Stimulated activated CD8-positive, alpha-beta memory T cell treated with anti-CD3 and anti-CD28 coated beads, Interleukin-2, amount 100 ng/mL, for 48 hours (primary cell): ENCODE data around the gene DIAPH2.

Source experiments
- DNase-seq, 2 donors: peaks; one replicate each; pipeline ENCODE4 v3.0.0-alpha.2; 2020; ENCODE audit warnings: low read depth in 2 of 2

Gene DIAPH2

DNA sequence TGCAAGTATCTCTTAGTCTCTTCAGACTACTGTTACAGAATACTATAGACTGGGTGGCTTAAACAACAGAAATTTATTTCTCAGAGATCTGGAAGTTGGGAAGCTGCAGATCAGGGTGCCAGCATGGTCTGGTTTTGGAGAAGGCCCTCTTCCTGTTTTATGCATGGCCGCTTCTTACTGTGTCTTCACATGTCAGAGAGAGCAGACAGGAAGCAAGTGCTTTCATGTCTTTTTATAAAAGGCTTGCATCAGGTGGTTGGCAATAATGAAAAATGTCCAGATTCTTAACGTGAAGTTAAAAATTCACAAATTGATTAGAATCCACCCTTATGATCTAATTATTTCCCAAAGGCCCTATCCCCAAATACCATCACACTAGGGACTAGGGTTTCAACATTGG is 484.0 kb downstream of the DIAPH2 start:
- no peak for DNase-seq

DNA sequence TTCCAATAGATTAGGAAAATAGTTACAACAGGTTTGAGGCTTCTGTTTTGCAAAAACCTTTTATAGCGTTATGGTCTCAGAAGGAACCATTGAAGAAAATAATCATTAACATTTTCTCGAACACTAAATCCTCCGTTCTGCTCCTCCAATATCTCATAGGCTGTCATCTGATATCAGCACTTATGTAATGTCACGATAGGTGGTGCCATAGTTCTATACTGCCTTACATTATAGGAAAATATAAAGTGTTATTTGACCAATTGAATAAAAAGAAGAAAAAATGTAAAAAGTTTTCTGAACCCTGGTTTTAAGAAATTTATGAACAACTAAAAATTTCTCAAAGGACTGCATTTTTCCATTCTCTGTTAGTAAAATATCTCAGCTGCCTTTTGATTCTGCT is 490.5 kb downstream of the DIAPH2 start:
- DNase-seq, result no peak

DNA sequence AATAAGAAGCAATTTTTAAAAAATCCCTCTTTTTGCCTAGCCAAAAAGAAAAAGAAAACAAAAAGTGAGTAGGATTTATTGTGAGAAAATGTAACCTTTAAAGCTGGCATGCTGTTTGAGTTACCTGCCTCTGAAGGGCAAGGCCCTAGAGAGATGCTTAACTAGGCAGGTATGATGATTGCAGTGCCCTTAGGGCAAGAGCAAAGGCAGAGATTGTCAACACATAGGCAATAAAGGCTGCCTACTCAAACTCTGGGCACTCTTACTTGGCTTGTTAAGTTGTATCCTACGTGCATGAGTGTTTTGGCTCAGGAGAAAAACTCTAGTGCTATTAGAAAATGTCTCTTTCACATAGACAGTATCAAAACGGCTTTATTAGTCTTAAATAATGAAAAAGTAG is 505.0 kb downstream of the DIAPH2 start:
- no peak for DNase-seq

DNA sequence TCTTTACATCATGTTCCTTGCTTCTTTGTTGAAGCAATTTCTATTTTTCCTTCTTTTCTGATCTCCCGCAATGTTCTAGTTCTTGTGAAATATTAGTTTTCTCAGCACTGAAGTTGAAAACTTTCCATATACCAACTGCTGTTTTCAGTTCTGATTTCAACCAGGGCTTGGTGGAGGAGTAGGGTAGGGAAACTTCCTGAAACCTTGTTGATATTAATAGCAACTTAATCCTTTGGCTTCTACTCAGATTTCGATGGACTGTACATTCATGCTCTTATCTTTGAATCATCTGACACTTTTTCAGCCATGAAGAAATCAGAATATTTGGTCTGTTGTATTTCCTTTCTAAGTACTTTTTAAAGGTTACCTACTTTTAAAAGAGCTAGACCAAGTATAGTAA is 514.9 kb downstream of the DIAPH2 start:
- no peak for DNase-seq

- DNase-seq, result no peak
These were observed 515.8 kb downstream of the DIAPH2 start for GRCh38 chrX:97200454-97200853.

DNA sequence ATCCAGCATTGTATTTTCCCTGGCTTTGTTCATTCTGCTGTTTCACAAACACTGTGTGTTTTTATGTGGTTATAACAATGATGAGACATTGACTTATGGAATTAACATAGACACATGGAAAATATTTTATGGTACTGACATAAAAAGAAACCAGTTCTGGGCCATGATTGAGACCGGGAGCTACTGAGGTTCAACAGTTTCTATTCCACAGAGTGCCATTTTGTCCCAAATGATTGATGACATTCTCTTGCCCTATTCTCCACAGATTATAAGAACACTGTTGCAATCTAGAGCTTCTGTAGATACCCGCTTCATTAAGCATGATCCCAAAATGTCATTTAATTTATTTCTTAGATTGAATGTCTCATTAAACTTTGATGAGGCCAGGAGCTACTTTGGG is 525.9 kb downstream of the DIAPH2 start:
- no peak for DNase-seq

DNA sequence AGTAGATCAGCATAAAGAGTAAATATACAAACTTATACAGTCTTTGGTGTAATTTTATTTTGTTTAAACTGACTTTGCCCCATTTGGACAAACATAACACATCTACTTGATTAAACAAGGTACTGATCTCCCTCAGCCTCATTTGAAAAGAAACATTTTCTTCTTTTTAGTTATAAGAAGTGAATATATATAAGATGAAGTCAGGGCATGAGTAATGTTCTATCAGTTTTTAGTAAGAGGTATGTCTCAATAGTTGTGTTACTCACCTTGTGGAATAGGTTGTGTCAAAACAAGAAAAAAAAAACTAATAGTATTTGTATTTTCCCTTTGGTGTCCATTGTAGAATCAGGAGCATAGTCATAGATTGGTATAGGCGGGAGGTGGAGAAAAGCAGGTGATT is 526.4 kb downstream of the DIAPH2 start:
- DNase-seq, result no peak

DNA sequence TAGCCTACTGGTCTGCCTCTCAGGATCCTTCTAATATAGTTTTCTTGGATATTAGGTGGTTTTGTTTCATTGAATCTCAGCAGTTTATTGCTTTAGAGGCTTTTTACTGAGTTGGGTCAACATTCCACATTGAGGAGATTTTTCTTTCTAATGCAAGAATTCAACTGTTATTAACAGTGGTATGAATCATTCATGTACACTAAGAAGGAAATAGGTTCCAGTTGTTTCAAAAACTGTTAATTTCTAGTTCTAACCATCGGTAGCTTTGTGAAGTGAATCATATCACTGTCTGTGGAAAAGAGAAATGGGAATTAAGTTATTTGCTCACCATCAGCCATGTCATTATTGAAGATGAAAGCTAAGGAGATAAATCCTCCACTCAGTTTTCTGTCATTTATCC is 530.5 kb downstream of the DIAPH2 start:
- DNase-seq, result no peak

- DNase-seq, result no peak
These were observed 539.5 kb downstream of the DIAPH2 start for GRCh38 chrX:97224148-97224547.

DNA sequence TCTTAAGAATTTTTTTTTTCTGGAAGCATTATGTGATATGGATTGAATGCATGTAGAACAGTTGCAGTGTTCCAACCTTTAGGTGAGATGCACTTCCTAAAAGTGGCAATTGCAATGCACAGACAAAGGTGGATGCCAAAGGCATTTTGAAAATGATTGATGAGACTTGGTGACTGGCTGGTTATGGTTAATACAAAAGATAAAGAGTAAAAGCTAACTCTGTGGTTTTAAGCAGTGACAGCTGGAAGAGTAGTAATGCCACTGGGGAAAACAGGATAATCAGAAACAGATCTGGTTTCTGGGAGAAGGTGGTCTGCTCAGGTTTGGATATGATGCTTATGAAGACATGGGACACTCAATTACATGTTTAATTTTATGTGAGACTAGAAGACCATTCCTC is 544.7 kb downstream of the DIAPH2 start:
- no peak for DNase-seq

DNA sequence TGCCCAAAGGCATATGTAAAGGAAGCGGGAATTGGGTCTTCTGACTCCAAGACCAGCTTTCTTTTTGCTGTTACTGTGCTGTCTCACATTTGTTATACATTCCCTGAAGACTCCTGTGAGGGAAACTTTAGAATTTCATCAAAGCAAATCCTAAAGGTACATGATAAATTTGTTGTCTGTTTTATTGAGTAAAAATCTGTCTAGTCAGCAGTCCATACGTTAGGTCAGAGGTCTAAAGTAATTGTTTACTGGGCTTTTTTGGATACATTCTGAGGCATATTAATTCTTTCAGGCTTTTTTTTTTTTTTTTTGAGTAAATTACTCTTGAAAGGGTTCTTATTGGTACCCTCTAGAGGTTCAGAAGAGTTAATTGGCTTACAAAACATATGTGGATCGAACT is 546.3 kb downstream of the DIAPH2 start:
- DNase-seq, result no peak

DNA sequence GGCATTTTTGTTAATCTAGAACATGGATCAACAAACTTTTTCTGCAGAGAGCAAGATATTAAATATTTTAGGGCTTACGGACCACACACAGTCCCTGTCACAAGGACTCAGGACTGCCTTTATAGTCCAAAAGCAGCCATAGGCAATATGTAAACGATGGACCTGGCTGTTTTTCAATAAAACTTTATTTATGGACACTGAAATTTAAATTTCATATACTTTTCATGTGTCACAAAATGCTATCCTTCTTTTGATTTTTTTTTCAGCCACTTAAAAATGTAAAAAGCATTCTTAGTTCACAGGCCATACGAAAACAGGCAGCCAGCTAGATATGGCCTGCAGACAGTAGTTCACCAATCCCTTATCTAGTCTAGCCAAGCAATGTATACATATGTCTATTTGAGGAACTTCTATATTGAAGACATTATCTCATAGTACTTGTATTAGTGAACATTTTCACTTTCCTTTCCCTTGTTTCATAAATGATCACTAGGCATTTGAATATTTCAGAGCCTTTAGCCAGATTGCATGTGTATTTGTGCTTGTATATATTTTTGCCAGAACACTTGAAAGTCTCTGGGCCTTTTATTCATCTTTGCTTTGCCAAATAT is 549.9 kb downstream of the DIAPH2 start:
- DNase-seq, result no peak

GRCh38 chrX:97238632-97239031 is 554.0 kb downstream of the DIAPH2 start:
- DNase-seq, result no peak

GRCh38 chrX:97252111-97252510 is 567.5 kb downstream of the DIAPH2 start:
- DNase-seq, result no peak

DNA sequence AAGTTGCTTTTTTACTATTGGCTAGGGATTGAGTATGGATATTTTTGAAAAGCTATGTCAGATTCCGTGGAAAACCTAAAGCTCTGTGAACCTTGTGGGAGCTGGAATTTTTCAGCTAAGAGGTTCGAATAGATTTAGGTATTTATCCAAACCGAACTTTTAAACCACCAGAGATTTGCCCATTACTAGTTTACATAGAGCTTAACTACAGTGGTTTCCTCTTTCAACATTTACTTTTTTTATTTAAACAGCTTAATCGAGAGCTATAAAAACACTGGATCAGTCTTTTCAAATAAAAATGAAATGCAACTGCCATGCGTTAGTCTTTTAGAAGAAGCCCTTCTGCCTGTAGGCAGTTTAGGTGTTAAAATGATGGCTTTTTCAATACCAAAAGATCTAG is 576.0 kb downstream of the DIAPH2 start:
- no peak for DNase-seq

DNA sequence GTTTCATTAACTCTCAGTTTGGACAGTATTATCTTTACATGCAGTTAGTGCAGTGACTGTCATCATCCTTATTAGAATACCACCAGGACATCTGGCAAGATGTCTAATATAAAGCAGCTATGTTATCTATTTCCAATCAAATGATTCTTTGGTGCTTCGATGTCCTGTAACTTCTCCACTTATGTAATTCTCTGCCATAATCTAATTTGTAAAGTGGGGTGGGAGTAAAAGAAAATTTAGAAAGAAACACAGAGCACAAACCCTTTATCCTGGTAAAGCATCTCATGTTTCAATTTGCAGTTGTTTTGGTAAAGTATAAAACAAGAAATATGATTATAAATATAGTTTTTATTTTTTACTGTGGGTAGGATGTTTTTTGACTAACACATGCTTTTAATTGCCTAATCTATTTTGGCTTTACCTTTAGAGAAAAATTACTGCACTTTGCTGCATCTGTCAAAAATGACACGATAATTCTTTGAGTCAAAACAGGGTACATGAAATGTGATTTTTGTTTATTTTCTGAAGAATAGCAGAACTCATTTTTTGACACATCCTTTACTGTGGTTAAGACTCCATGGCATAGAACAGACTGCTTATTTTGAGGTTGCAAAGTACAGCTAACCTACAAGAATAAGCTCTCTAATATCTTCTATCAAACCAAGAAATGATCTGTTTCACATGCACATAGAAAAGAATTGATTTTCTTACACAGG is 581.9 kb downstream of the DIAPH2 start:
- no peak for DNase-seq

DNA sequence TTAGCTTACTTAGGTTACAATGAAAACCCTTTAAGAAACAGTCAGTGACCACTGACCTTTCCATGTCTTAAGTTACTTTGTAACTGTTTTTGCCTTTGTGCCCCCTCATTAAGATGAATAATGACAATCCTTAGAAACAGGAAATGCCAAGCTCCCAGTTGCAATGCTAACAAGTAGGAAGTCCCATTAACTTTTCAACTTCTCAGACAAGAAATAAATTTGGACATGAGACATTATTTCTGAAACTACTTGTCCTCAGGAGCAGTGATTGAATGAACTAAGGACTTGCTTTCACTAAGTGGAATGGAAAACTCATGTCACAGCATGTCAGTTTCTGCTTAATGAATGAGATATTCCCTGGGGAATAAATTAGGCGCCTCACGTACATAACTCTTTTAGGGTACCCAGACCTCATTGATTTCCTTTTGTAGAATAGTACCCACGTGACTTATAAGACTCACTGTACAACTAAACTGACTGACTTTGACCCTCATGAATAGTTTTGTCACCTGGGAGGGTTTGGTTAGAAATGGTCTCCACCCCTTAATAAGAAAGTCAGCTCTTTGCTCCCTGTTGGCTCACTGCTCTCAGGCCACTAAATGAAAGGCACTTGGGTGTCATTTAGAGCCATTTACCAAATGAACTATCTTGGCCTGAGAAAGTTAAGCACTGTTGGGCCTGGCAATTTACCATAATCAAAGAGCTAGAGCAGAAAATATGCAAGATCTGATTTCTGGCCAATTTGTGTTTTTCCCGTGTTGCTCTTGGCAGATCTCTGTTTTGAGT is 582.9 kb downstream of the DIAPH2 start:
- DNase-seq, result no peak

GRCh38 chrX:97268182-97268680 is 583.6 kb downstream of the DIAPH2 start:
- no peak for DNase-seq

- no peak for DNase-seq
These were observed 599.9 kb downstream of the DIAPH2 start for GRCh38 chrX:97284531-97284930.

GRCh38 chrX:97290199-97290598 is 605.6 kb downstream of the DIAPH2 start:
- no peak for DNase-seq

GRCh38 chrX:97294041-97294440 is 609.4 kb downstream of the DIAPH2 start:
- DNase-seq, result no peak

- DNase-seq, result no peak
These were observed 611.3 kb downstream of the DIAPH2 start for GRCh38 chrX:97295954-97296353.
